NT2/D1 (cell line): ENCODE results near the gene ACP5.

Experiments
- SUZ12 ChIP-seq: IDR thresholded peaks from 2 replicates; pipeline ENCODE4 v1.6.1; 2011; ENCODE audit not compliant: insufficient read length, insufficient read depth; ENCODE audit errors: extremely low read depth
- ZNF274 ChIP-seq: IDR thresholded peaks from 2 replicates; pipeline ENCODE4 v1.6.1; 2011; ENCODE audit warnings: mild to moderate bottlenecking, low read depth, low read length

- TF ChIP-seq SUZ12 (no peak), ZNF274 (no peak)
Observed at GRCh38 chr19:11534538-11534937, 42.9 kb downstream of the ACP5 start.
